ENCODE data around the gene STYXL2.

Gene STYXL2

GRCh38 chr1:167132301-167133010 is 38.6 kb downstream of the STYXL2 start:
- H3K4me3 ChIP-seq (ENCODE audit: low read depth, low read length) = no peak overlapping the region
- TF ChIP-seq CTCF (IDR thresholded peaks at IDR 0.05; ENCODE audit: low read depth, low read length) = no peak
- no peak for TF ChIP-seq MYC (IDR thresholded peaks at IDR 0.05; ENCODE audit: low read depth, low read length)
- TF ChIP-seq POLR2A (IDR thresholded peaks at IDR 0.05; ENCODE audit: extremely low read depth, insufficient read length) = no peak
- TF ChIP-seq, protein P1, sequence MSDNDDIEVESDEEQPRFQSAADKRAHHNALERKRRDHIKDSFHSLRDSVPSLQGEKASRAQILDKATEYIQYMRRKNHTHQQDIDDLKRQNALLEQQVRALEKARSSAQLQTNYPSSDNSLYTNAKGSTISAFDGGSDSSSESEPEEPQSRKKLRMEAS (IDR thresholded peaks at IDR 0.05; ENCODE audit: low read depth, low read length) = no peak
- DNase-seq (ENCODE audit: low read depth) = no peak

DNA sequence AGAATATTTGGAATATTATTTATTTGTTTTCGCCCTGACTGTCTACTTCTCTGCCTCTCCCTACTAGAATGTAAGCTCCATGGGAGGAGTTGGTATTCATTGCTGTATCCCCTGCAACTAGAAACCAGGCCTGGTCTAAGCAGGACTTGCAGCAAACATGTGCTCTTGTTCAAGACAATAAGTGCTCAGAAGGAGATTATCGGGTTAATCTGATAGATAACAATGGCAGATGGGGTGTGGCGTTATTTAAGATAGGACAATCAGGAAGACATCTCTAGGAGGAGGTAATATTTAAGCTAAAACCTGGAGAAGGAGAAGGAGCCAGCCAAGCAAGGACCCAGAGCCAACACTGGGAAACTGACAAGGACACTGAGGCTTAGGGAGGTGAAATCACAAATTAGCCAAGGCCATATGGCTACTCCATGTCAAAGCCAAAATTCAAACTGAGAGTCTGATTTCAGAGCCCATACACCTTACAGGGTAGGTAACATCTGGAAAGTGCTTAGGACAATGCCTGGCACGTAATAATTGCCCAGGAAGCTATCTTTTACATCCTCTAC is 41.5 kb downstream of the STYXL2 start:
- DNase-seq (ENCODE audit: low read depth) = no peak
- TF ChIP-seq CTCF (IDR thresholded peaks at IDR 0.05; ENCODE audit: low read depth, low read length) (no peak), MYC (IDR thresholded peaks at IDR 0.05; ENCODE audit: low read depth, low read length) (no peak), POLR2A (IDR thresholded peaks at IDR 0.05; ENCODE audit: extremely low read depth, insufficient read length) (no peak)
- TF ChIP-seq, protein P1 (IDR thresholded peaks at IDR 0.05; ENCODE audit: low read depth, low read length) = no peak
- no peak overlapping the region for H3K4me3 ChIP-seq (ENCODE audit: low read depth, low read length)

DNA sequence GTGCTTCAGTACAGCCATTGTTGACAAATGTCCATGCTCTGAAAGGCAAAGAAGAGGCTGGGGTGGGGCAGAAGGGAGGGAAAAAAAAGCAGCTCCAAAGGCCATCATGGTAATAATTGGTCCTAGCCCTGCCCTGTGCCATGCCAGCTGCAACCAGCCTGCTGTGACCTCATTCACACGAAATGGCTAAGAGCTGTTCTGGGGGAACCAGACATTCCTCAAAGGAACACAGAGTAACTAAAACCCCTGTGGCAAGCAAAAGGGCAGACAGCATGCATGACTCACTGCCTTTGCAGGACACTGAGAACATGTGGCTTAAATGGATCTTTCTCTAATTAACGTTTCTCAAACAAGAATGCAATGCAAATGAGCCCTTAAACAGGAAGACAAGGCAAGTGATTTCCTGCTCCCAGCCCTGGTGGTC is 42.3 kb downstream of the STYXL2 start:
- DNase-seq (ENCODE audit: low read depth) = peak; percentile 9
- no peak overlapping the region for H3K4me3 ChIP-seq (ENCODE audit: low read depth, low read length)
- TF ChIP-seq POLR2A (IDR thresholded peaks at IDR 0.05; ENCODE audit: extremely low read depth, insufficient read length) (no peak), CTCF (IDR thresholded peaks at IDR 0.05; ENCODE audit: low read depth, low read length) (no peak), MYC (IDR thresholded peaks at IDR 0.05; ENCODE audit: low read depth, low read length) (no peak)
- TF ChIP-seq, protein P1 (IDR thresholded peaks at IDR 0.05; ENCODE audit: low read depth, low read length) = peak; percentile 57; the same call in 1 of the 2 replicates

DNA sequence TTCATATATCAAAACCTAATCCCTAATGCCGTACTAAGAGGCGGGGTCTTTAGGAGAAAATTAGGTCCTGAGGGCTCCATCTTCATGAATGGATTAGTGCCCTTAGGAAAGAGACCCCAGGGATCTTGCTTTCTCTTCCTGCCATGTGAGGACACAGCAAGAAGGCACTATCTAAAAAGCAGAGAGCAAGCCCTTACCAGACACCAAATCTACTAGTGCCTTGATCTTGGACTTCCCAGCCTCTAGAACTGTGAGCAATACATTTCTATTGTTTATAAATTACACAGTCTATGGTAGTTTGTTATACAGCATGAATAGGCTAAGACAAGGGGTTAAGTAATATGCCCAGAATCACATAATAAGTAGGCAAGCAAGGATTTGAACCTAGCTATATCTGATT is 42.9 kb downstream of the STYXL2 start:
- DNase-seq (ENCODE audit: low read depth) = no peak

GRCh38 chr1:167137332-167137781 is 43.5 kb downstream of the STYXL2 start:
- no peak for TF ChIP-seq CTCF (IDR thresholded peaks at IDR 0.05; ENCODE audit: low read depth, low read length)
- TF ChIP-seq, protein P1 (IDR thresholded peaks at IDR 0.05; ENCODE audit: low read depth, low read length) = no peak
- TF ChIP-seq POLR2A (IDR thresholded peaks at IDR 0.05; ENCODE audit: extremely low read depth, insufficient read length) = no peak
- TF ChIP-seq MYC (IDR thresholded peaks at IDR 0.05; ENCODE audit: low read depth, low read length) = no peak
- DNase-seq (ENCODE audit: low read depth) = no peak
- no peak overlapping the region for H3K4me3 ChIP-seq (ENCODE audit: low read depth, low read length)

More for the DNA sequence above, 42.9 kb downstream of the STYXL2 start:
- TF ChIP-seq, protein P1 (IDR thresholded peaks at IDR 0.05; ENCODE audit: low read depth, low read length) = no peak
- TF ChIP-seq POLR2A (IDR thresholded peaks at IDR 0.05; ENCODE audit: extremely low read depth, insufficient read length) (no peak), MYC (IDR thresholded peaks at IDR 0.05; ENCODE audit: low read depth, low read length) (no peak), CTCF (IDR thresholded peaks at IDR 0.05; ENCODE audit: low read depth, low read length) (no peak)
- H3K4me3 ChIP-seq (ENCODE audit: low read depth, low read length) = no peak overlapping the region
